ENCODE results near the gene THEMIS. TPM values are rescaled to one million over a fixed set of nuclear protein-coding genes. Genes with fewer than 3 reads are reported as not detected.
"Not testable (repeated sequence)": the region's sequence is repeated elsewhere in the genome, so short reads cannot be mapped to it uniquely, and the experiment has no call there.

The THEMIS gene
- total RNA-seq, 1 experiment from 2014 or later, result 0.07 TPM

- no peak for DNase-seq (ENCODE audit: low read depth)
- in situ Hi-C loops (cut with HindIII; ENCODE audit: low pct_unique_long_range_greater_than_20kb, low sequenced_read_pairs), result no loop called here
Measured at GRCh38 chr6:127920804-127921203, 19.9 kb upstream of the THEMIS start.

DNA sequence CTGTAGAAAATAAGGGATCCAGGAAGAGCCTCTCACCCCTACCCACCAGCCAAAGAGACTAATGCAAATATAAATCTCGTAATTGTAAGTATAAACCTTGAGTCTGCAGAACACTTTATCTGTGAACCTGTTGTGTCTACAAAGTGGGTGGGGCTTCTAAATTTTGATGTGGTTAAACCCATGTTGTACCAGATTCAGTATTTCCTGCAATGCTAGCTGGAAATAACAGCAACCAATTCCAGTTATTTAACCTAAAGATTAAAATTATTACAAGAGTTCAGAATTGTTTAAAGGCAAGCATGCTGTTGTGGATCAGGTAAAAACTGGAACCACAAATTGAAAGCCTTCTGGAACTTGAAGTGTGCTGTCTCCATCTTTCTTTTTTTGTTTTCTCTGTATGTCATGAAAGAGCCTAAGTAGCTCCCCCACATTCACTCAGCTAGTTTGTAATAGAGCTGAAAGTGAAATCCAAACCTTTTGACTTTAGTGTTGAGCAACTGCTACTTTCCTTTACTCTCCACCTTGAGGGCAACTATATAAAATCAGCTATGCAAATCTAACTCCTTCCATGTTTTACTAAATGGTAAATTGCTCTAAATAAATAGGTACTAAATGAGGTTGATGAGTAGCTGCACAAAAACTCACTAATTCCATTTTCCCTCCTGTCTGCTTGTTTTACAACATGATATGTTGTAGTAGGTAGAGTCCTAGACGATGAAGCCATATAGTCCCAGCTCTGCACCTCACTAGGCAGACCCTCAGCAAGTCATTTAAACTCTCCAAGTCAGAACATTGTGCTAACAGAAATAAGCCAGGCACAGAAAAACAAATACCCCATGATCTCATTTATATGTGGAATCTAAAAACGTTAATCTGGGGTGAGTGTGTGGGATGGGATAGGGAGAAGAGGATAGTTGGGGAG is 17.9 kb upstream of the THEMIS start:
- DNase-seq (ENCODE audit: low read depth), result no peak
- in situ Hi-C loops (cut with HindIII; ENCODE audit: low pct_unique_long_range_greater_than_20kb, low sequenced_read_pairs), result no loop called here

- no peak for DNase-seq (ENCODE audit: low read depth)
- in situ Hi-C loops (cut with HindIII; ENCODE audit: low pct_unique_long_range_greater_than_20kb, low sequenced_read_pairs), result no loop called here
Measured at GRCh38 chr6:127917766-127918165, 16.9 kb upstream of the THEMIS start.

DNA sequence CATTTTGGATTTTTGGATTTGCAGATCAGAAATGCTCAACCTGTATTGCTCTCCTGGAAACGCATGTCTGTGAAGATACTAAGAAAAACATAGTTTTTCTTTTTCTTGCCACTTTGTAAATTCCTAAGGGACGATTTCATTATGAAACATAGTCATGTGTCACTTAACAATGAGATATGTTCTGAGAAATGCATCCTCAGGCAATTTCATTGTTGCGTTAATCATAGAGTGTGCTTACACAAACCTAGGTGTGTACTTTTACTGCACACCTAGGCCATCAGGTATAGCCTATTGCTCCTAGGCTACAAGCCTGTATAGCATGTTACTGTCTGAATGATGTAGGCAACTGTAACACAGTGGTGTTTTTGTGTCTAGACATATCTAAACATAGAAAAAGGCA is 13.4 kb upstream of the THEMIS start:
- in situ Hi-C loops (cut with HindIII; ENCODE audit: low pct_unique_long_range_greater_than_20kb, low sequenced_read_pairs), result no loop called here
- DNase-seq (ENCODE audit: low read depth), result peak; percentile 6

DNA sequence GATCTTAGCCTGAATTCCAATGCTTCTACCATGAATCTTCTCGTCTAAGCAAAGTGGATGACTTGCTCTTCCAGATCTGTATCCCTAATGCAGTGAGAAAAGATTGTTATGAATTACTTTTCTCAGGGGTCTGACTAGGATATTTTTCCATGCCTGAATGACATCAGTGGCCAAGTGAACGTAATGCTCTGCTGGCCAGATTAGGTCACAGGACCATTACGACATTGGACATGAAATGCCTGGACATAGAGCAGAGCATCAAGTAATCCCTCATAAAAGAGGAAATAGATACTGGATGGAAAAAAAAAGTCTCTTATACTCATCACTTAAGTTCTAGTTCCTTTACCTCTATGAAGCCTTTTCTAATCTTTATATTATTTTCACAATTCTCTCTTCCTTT is 12.1 kb upstream of the THEMIS start:
- in situ Hi-C loops (cut with HindIII; ENCODE audit: low pct_unique_long_range_greater_than_20kb, low sequenced_read_pairs), result no loop called here
- DNase-seq (ENCODE audit: low read depth), result no peak

DNA sequence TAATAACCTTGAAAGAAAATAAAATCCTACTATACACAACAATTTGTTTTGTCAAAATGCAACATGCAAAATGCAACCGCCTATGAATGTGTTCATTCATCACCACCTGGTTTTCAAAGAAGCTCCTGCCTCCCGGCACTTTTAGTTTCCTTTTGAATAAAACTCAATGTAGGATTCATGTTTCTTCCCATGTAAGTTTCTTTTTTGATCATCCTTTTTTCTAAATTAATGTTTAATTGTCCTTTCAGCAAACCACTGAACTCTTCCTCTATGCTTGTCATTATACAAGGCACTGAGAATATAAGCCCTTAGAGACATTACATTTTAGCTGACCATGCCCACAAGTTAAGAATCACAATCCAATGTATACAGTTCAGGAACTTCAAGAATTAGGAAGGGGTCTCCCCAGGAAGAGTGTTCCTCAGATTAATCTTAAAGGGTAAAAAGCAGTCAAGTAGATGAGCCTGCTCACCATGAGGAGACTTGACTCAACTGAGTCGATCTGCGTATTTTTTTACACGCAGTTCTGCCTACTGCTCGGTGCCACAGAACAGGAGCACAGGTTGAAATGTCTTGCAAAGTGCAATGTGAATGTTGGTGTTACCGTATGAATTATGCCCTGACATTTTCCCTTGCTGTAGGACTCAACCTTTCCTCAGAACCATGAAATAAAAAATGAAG is 7.2 kb upstream of the THEMIS start:
- no peak for DNase-seq (ENCODE audit: low read depth)
- in situ Hi-C loops (cut with HindIII; ENCODE audit: low pct_unique_long_range_greater_than_20kb, low sequenced_read_pairs), result no loop called here

DNA sequence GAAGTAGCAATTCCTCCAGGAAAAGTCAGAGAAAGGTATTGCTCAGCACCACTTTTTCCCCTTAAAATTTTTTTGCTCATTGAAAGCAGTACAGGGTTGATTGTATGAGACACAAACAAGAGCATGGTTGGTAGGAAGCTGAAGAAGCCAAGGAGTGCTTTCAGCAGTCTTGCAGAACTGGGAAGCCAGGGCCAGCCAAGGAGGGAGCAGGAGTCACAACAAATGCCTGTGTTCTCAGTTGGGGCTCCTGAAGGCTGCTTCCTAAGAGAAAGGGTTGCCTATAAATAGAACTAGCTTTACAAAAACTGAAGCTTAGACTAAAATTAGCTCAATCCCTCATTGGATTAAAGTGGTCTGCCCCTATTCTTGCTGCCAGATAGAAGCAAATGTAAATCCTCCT is 3.3 kb upstream of the THEMIS start:
- DNase-seq (ENCODE audit: low read depth), result no peak
- in situ Hi-C loops (cut with HindIII; ENCODE audit: low pct_unique_long_range_greater_than_20kb, low sequenced_read_pairs), result no loop called here

GRCh38 chr6:127902933-127903332 is 2.1 kb upstream of the THEMIS start:
- in situ Hi-C loops (cut with HindIII; ENCODE audit: low pct_unique_long_range_greater_than_20kb, low sequenced_read_pairs), result no loop called here
- no peak for DNase-seq (ENCODE audit: low read depth)

- in situ Hi-C loops (cut with HindIII; ENCODE audit: low pct_unique_long_range_greater_than_20kb, low sequenced_read_pairs), result no loop called here
- DNase-seq (ENCODE audit: low read depth), result no peak
Measured at GRCh38 chr6:127897484-127897883, 3.4 kb downstream of the THEMIS start.

DNA sequence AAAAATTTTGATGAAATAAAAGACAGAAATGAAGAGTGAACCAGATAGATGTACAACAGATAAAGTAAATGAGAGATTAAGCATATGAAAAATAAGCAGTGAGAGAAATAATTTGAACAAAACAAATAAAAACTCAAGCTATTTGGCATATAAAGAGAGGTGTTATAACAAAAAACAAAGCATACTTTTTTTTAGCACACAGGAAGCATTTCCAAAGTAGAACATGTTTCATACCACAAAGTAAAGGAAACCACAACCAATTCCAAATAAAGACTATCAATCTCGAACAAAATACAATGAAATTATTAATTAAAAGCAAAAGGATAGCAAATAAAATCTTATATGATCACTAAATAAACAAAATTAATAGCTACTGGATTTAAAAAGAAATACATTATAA is 6.8 kb downstream of the THEMIS start:
- DNase-seq (ENCODE audit: low read depth), result no peak
- in situ Hi-C loops (cut with HindIII; ENCODE audit: low pct_unique_long_range_greater_than_20kb, low sequenced_read_pairs), result no loop called here

DNA sequence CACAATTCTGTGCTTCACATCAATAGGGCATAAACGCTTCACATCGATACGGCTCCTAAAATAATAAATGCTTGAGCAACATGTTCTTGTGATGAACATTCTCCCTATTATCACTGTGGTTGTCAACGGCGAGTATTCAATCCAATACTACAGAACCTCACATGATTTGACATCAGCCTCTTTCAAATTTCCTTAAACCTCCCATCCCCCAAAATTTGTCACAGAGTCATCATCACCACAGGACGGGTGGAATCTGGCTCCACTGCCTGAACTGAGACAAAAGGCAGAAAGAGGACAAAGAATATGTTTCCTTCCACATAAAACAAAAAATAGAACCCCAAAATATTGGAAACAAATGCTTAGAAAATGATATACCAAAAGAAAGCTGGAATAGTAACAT is 7.3 kb downstream of the THEMIS start:
- no peak for DNase-seq (ENCODE audit: low read depth)
- in situ Hi-C loops (cut with HindIII; ENCODE audit: low pct_unique_long_range_greater_than_20kb, low sequenced_read_pairs), result no loop called here

GRCh38 chr6:127891731-127892326 is 9.0 kb downstream of the THEMIS start:
- in situ Hi-C loops (cut with HindIII; ENCODE audit: low pct_unique_long_range_greater_than_20kb, low sequenced_read_pairs), result no loop called here

GRCh38 chr6:127886603-127887002 is 14.3 kb downstream of the THEMIS start:
- no peak for DNase-seq (ENCODE audit: low read depth)
- in situ Hi-C loops (cut with HindIII; ENCODE audit: low pct_unique_long_range_greater_than_20kb, low sequenced_read_pairs), result no loop called here

More at GRCh38 chr6:127891731-127892326, 9.0 kb downstream of the THEMIS start:
- DNase-seq (ENCODE audit: low read depth), result no peak

GRCh38 chr6:127884134-127884533 is 16.7 kb downstream of the THEMIS start:
- in situ Hi-C loops (cut with HindIII; ENCODE audit: low pct_unique_long_range_greater_than_20kb, low sequenced_read_pairs), result no loop called here
- no peak for DNase-seq (ENCODE audit: low read depth)

DNA sequence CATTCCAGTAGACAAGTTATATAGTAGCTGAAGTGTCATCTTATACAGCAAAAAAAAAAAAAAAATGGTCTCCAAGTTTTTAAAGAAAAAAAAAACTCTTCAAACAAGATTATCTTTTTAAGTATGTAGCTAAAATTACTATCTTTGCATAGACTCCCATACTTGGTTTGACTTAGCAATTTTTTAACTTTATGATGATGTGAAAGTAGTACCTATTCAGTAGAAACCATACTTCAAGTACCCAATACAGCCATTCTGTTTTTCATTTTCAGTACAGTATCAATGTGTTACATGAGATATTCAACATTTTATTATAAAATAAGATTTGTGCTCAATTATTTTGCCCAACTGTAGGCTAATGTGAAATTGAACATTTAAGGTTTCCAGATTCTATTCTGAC is 18.9 kb downstream of the THEMIS start:
- in situ Hi-C loops (cut with HindIII; ENCODE audit: low pct_unique_long_range_greater_than_20kb, low sequenced_read_pairs); DNase-seq (ENCODE audit: low read depth): not testable (repeated sequence)

DNA sequence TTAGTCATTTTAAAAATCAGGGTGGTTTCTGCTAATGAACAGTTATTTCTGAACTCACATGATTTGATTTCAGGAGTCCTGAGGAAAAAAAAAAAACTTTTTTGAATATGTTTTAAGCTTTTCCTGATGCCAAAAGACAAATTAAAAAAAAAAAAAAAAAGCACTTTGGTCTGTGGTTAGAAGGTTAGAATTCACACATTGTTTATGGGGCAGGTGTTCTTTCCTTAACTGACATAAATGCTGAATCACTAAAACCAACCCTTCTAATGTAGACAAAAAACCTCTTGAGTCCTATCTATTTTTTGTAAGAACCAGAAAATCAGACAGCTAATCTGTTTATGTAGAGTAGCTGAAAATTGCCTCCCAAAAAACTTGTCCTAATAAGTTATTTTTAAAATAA is 20.4 kb downstream of the THEMIS start:
- in situ Hi-C loops (cut with HindIII; ENCODE audit: low pct_unique_long_range_greater_than_20kb, low sequenced_read_pairs), result no loop called here

GRCh38 chr6:127879685-127880084 is 21.2 kb downstream of the THEMIS start:
- in situ Hi-C loops (cut with HindIII; ENCODE audit: low pct_unique_long_range_greater_than_20kb, low sequenced_read_pairs), result no loop called here
- DNase-seq (ENCODE audit: low read depth), result no peak

More for the DNA sequence above, 20.4 kb downstream of the THEMIS start:
- no peak for DNase-seq (ENCODE audit: low read depth)

DNA sequence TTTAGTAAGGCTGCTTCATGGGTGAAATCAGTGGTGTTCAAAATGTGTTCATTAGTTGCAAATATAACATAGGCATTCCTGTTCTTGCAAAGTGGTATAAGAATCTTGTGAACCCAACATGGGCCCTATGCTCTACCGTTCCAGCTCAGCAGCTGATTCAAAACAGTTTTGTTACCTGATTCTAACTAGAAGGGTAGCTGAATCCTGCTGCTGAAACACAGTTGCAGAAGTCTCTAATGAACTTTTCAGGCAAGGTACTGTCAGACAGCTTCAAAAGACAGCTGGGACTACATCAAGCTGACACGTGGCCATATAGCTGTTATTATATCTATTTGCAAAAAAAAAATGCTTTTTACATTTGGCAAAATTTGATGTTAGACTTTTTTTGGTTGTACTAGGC is 22.7 kb downstream of the THEMIS start:
- DNase-seq (ENCODE audit: low read depth), result no peak
- in situ Hi-C loops (cut with HindIII; ENCODE audit: low pct_unique_long_range_greater_than_20kb, low sequenced_read_pairs), result no loop called here

- in situ Hi-C loops (cut with HindIII; ENCODE audit: low pct_unique_long_range_greater_than_20kb, low sequenced_read_pairs), result no loop called here
- DNase-seq (ENCODE audit: low read depth), result no peak
Measured at GRCh38 chr6:127877231-127877630, 23.6 kb downstream of the THEMIS start.
